RCC 7860 (cell line): Measurements from ENCODE around the gene RFX3.
A peak's percentile ranks its signal among the peaks of the same experiment; 100 is the strongest.

ENCODE experiments used
- DNase-seq: peaks from one replicate; pipeline ENCODE4 v3.0.0-alpha.2; 2015; ENCODE audit warnings: low spot score
- FAIRE-seq: peaks from 2 replicates; lab custom pipeline; 2012; peaks lifted over from hg19 to GRCh38; lab: Jason Lieb, UNC

RFX3 gene

GRCh38 chr9:3478549-3478953, 47.2 kb downstream of the RFX3 start:
- no peak for DNase-seq

DNA sequence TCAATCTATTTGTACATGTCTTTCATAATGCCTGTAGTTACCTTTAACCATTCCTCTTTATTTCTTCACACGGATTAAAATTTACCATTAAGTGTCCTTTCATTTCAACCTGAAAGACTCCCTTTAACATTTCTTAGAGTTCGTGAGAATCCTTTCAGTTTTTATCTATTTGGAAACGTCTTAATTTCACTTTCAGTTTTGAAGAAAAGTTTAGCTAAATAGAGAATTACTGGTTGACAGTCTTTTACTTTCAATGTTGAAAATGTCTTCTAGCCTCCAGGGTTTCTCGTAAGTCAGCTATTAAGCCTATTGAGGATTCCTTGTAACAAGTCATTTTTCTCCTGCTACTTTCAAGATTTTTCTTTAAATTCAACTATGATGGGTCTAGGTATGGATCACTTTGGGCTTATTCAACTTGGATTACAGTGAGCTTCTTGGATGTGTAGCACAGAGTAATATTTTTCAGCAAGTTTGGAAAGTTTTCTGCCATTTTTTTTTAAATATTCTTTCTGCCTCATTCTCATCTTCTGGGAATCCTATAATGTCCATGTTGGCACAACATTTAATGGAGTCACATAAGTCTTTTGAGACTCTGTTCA, 48.5 kb downstream of the RFX3 start:
- no peak for DNase-seq
- no peak for FAIRE-seq

More at GRCh38 chr9:3478549-3478953, 47.2 kb downstream of the RFX3 start:
- FAIRE-seq, result no peak

- no peak for DNase-seq
- no peak for FAIRE-seq
Observed at GRCh38 chr9:3475300-3476020, 50.3 kb downstream of the RFX3 start.

DNA sequence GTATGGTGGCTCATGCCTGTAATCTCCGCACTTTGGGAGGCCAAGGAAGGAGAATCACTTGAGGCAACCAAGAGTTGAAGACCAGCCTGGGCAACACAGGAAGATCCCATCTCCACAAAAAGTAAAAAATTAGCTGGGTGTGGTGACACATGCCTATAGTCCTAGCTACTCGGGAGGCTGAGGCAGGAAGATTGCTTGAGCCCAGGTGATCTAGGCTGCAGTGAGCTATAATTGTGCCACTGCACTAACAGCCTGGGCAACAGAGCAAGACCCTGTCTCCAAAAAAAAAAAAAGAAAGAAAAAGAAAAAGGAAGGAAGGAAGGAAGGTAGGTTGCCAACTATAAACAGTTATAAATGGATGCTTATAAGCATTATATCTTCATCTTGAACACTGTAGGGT, 51.0 kb downstream of the RFX3 start:
- no peak for DNase-seq
- FAIRE-seq, result no peak

DNA sequence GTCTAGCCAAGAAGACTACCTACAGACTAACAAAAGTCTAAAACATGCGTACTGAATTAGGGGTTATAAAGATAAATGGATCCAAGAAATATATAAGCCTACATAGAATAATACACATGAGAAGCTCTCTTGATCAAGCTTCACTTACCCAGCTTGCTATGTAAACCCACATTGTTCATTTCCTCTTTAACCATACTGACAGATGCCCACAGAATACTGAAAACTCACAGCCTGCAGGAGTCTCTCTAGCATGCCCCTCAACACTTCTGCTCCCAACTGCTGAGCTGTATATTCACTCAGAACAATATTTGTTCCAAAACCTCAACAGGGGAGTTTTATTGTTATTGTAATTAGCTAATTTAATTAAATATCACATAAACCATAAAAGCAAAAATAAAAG, 52.4 kb downstream of the RFX3 start:
- DNase-seq (no peak), FAIRE-seq (no peak)

- FAIRE-seq, result no peak
- DNase-seq, result no peak
Observed at GRCh38 chr9:3471883-3472282, 53.9 kb downstream of the RFX3 start.

DNA sequence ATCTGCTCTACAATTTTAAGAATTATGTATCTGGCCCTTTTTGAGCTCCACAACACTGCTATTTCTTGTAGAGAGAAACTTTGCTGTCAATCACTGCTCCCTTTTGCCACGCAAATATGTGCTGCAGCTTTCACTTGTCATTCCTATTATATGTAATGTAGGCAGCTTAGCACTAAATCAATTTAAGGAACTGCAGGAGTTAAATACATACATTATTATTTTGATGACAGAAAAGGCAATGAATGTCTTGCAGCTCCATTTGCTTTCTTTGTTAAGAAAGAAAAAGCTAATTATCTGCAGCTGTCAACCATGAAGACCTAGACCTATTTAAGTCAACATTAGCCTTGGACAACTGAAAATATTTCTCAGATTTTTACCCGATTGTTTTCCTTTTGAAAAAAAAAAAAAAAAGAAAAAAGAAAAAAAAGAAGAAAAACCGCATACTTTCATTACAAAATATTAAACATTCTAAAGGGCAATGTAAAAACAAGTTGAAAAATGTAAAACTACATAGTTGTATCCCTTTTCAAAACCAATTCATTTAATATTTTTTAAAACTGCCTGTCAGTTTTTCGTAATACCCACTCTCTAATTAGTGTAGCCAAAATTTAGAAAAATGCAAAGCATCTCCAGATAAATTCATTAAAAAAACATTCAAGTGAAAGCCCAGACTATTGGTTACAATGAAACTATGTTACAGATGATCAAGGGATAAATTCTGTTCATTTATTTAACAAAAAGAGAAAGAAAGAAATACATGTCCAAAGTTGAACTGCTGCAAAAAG, 57.2 kb downstream of the RFX3 start:
- FAIRE-seq (no peak), DNase-seq (no peak)

DNA sequence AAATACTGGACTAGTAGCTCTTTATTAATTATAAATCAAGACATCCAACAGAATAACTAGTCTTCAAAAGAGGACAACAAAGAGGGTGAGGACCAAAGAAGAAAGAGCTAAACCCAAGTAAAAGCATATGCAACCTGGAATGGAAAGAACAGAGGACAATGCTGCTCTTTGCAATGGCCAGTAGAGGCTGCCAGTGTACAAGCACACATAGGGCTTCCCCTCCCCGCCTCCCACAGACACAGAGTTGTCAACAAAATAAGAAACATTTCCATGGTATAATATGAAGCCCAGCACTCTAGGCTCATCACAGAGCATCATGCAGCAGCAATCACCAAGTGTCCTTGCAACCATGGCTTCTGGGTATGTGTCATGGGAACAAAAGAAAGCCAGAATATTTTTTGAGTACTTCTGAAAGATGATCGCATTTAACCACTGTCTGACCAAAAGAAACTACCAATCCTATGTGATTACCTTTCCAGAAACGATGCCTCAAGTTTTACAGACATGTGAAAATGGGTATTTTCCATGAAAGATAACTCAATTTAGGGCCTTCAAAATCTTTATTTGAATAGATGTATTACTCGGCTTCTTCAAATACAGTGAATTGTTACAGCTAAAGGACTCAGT, 58.1 kb downstream of the RFX3 start:
- FAIRE-seq, result no peak

GRCh38 chr9:3464033-3464638, 61.7 kb downstream of the RFX3 start:
- DNase-seq (no peak), FAIRE-seq (no peak)

More for the DNA sequence above, 58.1 kb downstream of the RFX3 start:
- DNase-seq, result peak; percentile 32

- FAIRE-seq (no peak), DNase-seq (no peak)
Observed at GRCh38 chr9:3458806-3459475, 66.9 kb downstream of the RFX3 start.

GRCh38 chr9:3457175-3457574, 68.6 kb downstream of the RFX3 start:
- no peak for FAIRE-seq
- DNase-seq, result no peak

GRCh38 chr9:3455717-3456116, 70.1 kb downstream of the RFX3 start:
- no peak for DNase-seq
- FAIRE-seq, result no peak

DNA sequence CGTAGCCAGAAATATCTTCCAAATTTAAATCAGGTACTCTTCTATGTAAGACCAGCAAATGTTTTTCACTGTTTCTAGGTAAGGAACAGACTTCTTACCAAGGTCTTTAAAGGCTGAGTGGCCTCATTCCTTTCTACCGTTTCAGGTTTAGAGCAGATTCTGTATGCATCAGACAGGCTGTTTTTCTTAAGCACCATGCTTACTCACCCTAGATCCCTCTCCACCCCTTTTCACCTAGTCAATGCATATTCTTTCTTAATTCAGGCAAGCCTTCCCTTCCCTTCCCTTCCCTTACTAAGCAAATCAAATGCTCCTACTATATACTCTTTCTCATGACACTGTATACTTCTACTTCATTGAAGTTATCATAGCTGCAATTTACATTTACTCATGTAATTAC, 70.7 kb downstream of the RFX3 start:
- no peak for FAIRE-seq
- no peak for DNase-seq

DNA sequence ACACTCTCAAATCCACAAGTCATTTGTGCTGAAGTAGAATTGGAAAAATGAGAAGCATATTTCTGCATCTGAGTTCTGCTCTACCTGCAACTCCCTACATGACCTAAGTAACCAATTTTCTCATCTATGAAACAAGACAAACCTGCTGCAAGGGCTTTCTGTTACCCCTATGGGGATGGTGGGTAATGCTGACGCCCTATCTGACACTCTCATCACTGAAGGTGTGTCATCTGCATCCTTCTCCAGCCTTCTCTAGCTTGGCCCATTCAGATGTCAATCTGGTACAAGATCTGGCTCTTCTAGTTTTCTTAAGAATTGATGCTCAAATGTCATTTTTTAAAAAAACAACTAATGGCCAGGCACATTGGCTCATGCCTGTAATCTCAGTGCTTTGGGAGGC, 73.8 kb downstream of the RFX3 start:
- no peak for FAIRE-seq
- DNase-seq, result no peak

DNA sequence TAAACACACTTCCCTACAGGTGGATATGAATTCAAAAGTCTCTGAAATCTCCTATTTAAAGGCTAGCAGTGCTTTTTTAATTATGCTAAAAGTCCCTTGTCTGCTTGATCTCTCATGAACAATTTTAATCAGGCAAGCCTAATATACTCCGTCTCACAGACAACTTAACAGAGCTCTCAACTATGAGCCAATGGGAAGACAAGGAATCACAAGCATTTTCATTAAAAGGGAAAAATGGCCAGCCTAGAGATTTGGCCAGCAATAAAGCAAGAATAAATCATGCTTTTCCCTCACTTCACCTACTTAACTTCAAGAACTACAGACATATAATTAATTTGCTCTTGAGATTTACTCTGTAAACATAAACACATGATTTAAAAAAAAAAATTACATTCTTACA, 78.0 kb downstream of the RFX3 start:
- DNase-seq, result no peak
- FAIRE-seq, result no peak

DNA sequence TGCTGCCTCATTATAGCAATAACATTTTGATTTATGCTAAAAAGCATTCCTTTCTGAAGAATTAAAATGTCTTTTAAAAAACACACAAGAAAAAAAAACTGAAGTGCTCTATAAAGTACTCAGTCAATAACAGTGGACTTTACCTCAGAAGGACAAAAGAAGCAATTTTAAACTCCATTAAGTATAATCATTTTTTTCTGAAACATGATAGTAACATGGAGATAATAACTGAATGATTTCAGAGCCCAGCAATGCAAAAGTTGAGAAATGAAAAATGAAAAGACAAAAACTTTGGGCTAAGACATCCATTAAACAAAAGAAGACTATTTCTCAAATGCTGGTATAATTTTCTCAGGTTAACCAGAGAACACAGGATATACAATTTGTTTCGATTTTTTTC, 78.7 kb downstream of the RFX3 start:
- DNase-seq (no peak), FAIRE-seq (no peak)

- DNase-seq (no peak), FAIRE-seq (no peak)
Observed at GRCh38 chr9:3446313-3446712, 79.5 kb downstream of the RFX3 start.

GRCh38 chr9:3444016-3444415, 81.8 kb downstream of the RFX3 start:
- FAIRE-seq (no peak), DNase-seq (no peak)

DNA sequence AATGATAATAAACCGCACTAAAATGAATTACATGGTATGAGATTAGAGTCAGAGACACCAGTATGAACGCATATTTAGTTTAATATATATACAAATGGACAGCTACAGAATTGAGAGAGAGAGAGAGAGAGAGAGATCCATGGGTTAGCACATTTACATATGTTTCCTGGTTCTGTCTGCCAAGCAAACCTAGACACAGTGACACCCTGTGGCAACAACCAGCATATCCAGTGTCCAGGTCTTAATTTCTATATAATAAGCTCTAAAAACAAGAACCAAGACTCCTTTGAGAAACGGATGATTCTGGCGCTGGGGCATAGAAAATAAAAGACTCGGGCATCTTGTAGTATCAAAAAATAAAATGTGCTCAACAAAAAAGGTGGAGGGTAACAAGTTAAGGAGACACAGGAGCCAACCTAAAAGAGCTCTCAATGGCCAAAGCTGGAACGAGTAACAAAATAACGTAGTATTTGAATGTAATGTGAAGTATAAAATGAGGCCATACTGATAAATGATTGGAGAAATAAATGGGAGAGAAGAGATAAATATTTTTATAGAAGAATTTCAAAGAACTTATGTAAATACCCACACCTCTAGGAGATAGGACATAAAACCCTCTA, 84.5 kb downstream of the RFX3 start:
- no peak for FAIRE-seq
- peak; percentile 19 for DNase-seq
